HL-60/S4 treated with phorbol 12-myristate 13-acetate at 8.2 ng/mL for 4 days and 3 days (cell line): ENCODE measurements around the gene CCDC54.
"Not testable (repeated sequence)": the region's sequence is repeated elsewhere in the genome, so short reads cannot be mapped to it uniquely, and the experiment has no call there.

ENCODE experiments used
- in situ Hi-C: fragments of 300-500 bp; cut with MboI; formaldehyde crosslinking; loops from 2 replicates; pipeline ENCODE4 v1.15.0; 2022; ENCODE audit warnings: low sequenced_read_pairs

Gene CCDC54

GRCh38 chr3:107377151-107377550 lies at the start of gene CCDC54:
CCDC54 (plus strand) TSS chr3:107377439; CDS start chr3:107377588, 149 bp downstream.
- in situ Hi-C loops: no loop called here

- in situ Hi-C loops: no loop called here
Measured at GRCh38 chr3:107328069-107328468, 49.2 kb upstream of the CCDC54 start.

- in situ Hi-C loops: no loop called here
Measured at GRCh38 chr3:107329088-107329487, 48.2 kb upstream of the CCDC54 start.

GRCh38 chr3:107339690-107340089 lies 37.5 kb upstream of the CCDC54 start:
- in situ Hi-C loops: not testable (repeated sequence)

- in situ Hi-C loops: no loop called here
Measured at GRCh38 chr3:107344722-107345121, 32.5 kb upstream of the CCDC54 start.

- in situ Hi-C loops: no loop called here
Measured at GRCh38 chr3:107345822-107346405, 31.3 kb upstream of the CCDC54 start.

- in situ Hi-C loops: no loop called here
Measured at GRCh38 chr3:107346564-107346963, 30.7 kb upstream of the CCDC54 start.

- in situ Hi-C loops: no loop called here
Measured at GRCh38 chr3:107347751-107348150, 29.5 kb upstream of the CCDC54 start.

- in situ Hi-C loops: no loop called here
Measured at GRCh38 chr3:107356706-107357105, 20.5 kb upstream of the CCDC54 start.

- in situ Hi-C loops: no loop called here
Measured at GRCh38 chr3:107361633-107362032, 15.6 kb upstream of the CCDC54 start.

- in situ Hi-C loops: no loop called here
Measured at GRCh38 chr3:107365051-107365450, 12.2 kb upstream of the CCDC54 start.

GRCh38 chr3:107366766-107367165 lies 10.5 kb upstream of the CCDC54 start:
- in situ Hi-C loops: no loop called here

GRCh38 chr3:107367353-107367752 lies 9.9 kb upstream of the CCDC54 start:
- in situ Hi-C loops: no loop called here

- in situ Hi-C loops: no loop called here
Measured at GRCh38 chr3:107368654-107369398, 8.4 kb upstream of the CCDC54 start.

- in situ Hi-C loops: no loop called here
Measured at GRCh38 chr3:107369791-107370190, 7.4 kb upstream of the CCDC54 start.

- in situ Hi-C loops: no loop called here
Measured at GRCh38 chr3:107370907-107371306, 6.3 kb upstream of the CCDC54 start.

- in situ Hi-C loops: no loop called here
Measured at GRCh38 chr3:107372506-107372905, 4.7 kb upstream of the CCDC54 start.

GRCh38 chr3:107373896-107374295 lies 3.3 kb upstream of the CCDC54 start:
- in situ Hi-C loops: no loop called here

- in situ Hi-C loops: no loop called here
Measured at GRCh38 chr3:107375682-107376081, 1.6 kb upstream of the CCDC54 start.

- in situ Hi-C loops: no loop called here
Measured at GRCh38 chr3:107382631-107383030, 5.4 kb downstream of the CCDC54 start.

- in situ Hi-C loops: no loop called here
Measured at GRCh38 chr3:107384428-107384827, 7.2 kb downstream of the CCDC54 start.

GRCh38 chr3:107384907-107385306 lies 7.7 kb downstream of the CCDC54 start:
- in situ Hi-C loops: no loop called here

GRCh38 chr3:107387555-107387954 lies 10.3 kb downstream of the CCDC54 start:
- in situ Hi-C loops: no loop called here
